HG03432 (cell line): Measurements from ENCODE around the gene ZCCHC24.
"Not testable (repeated sequence)": the region's sequence is repeated elsewhere in the genome, so short reads cannot be mapped to it uniquely, and the experiment has no call there.

Source experiments
- ATAC-seq: cut with Tn5 transposase; IDR thresholded peaks from one replicate; pipeline ENCODE4 v1.9.1; 2021; ENCODE audit warnings: mild to moderate bottlenecking, moderate library complexity; ENCODE audit not compliant: unreplicated experiment

Gene ZCCHC24

GRCh38 chr10:79447249-79447648 is 1.8 kb upstream of the ZCCHC24 start:
- not testable (repeated sequence) for ATAC-seq

DNA sequence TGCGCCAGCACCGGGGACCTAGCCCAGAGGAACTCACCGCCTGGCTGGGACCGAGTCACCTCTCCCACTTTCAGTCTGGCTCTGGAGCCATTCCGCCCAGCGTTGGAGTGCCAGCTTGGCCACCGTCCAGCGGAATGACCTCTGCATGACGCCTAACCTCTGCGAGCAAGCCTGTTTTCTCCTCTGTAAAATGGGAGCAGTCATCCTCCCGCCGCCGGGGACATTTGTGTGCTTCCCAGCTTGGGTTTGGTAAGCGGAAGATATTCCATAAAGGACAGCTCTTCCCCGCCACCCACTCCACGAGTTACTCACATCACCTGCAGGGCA is 1.3 kb upstream of the ZCCHC24 start:
- no peak for ATAC-seq

DNA sequence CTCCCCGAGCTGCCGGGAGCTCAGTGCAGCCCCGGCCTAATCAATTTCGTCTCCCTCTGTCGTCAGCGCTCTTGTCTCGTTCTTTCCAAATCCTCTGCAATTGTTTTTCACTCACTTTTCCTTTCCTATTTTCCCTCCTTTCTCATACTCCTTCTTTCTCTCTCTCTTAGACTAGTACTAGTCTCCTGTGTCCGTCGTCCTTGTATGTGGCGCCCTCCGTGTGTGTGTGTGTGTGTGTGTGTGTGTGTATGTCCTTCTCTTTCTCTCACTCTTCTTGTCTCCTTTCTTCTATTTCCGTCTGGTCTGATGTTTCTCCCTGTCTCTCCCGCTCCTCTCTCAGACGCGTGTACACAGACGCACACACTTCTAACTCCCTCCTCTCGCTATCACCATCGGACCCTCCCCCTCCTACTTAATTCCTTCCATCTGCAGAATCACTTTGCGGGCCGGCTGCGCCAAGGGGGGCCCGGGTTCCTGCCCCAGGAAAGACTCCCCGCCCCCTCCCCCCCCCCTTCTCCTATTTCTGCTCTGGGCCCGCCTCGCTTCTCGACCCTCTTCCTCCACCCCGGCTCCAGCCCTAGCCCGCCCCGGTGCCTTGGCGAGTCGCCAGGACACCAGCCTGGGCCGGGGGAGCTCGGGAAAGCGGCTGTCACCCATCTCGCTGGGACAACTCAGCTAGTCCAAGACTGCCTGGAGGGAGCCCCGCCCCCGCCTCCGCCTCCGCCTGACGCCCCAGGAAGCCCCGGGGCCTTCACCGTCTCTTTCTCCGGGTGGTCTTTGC is 743 bp upstream of the ZCCHC24 start:
- ATAC-seq, result peak; percentile 4

DNA sequence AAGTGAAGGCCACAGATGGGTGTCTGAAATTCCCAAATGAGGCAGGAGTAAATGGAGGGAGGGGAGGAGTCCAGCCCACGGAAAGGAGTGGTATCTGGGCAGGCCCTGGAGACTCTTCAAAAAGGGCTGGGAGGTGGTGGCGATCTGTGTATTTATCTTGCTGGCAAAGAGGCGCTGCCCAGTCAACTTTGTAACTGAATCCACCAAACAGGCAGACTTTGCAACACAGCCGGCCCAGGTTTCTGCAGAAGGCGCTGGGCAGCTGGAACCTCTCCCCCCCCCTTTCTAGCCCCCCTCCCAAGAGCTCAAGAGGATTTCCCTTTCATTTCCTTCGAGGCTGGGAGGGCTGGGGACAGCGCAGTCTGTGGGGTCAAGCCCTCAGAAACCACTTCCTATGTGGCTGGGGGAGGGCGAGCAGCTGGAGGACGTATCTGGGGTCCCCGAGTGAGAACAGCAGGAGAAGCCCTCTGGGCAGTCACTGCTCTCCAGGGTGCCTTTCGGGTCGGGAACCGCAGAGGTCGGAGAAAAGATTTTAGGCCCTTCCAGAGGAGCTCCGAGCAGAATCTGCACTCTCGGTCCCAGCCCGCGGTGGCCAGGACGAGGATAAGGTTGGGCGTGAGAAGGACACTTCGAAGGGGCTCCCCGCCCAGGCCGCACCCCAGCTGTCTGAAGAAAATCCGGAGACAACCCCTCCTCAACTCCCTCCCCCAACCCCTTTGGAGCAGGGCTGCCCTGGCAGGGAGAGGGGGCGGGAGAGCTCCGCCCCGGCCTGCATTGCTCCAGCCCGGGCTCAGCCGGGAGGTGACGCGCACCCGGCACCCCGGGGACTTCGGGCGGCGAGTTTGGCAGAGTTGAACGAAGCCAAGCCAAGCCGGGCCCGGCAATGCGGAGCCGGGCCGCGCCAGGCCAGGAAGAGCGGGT is 965 bp downstream of the ZCCHC24 start:
- peak; percentile 30 for ATAC-seq

- no peak for ATAC-seq
These were observed 1.9 kb downstream of the ZCCHC24 start for GRCh38 chr10:79443338-79444198.

GRCh38 chr10:79442171-79443040 is 3.0 kb downstream of the ZCCHC24 start:
- no peak for ATAC-seq

GRCh38 chr10:79441433-79441832 is 4.0 kb downstream of the ZCCHC24 start:
- ATAC-seq, result no peak

DNA sequence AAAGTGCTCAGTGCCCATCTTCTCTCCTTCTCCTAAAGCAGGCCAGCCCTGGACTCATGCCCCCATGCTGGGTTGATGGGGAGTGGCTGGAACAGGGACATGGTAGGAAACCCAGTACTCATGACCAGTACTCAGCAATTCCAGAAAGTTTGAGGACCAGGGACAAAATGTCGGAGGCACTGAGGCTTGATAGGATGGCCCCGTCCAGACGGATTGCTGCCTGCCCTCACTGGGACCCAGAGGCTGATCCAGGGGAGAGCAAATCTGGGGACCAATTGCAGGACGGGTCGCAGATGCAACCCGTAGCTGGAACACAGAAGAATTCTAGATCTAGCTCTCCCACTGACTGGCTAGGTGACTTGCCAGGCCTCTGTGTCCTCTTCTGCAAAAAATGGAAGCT is 5.1 kb downstream of the ZCCHC24 start:
- ATAC-seq, result no peak

DNA sequence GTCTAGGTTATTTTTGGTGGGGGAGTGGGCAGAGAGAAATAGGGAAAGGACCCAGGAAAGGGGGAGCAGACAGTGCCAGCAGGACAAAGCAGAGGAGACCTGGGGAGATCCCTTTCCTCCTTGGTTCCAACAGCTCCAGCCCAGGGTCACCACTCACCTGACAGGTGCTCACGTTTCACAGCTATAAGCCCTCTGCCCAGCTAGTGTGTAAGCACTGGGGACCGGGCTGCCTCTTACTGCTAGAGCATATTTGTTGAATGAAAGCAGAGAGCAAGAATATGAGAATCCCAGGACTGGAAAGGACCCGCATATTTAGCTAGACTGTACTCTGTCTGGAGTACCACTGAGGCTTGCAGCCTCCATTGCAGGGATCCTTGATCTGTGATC is 6.7 kb downstream of the ZCCHC24 start:
- ATAC-seq, result no peak

GRCh38 chr10:79438021-79438698 is 7.3 kb downstream of the ZCCHC24 start:
- ATAC-seq, result no peak

GRCh38 chr10:79437111-79437814 is 8.2 kb downstream of the ZCCHC24 start:
- no peak for ATAC-seq

DNA sequence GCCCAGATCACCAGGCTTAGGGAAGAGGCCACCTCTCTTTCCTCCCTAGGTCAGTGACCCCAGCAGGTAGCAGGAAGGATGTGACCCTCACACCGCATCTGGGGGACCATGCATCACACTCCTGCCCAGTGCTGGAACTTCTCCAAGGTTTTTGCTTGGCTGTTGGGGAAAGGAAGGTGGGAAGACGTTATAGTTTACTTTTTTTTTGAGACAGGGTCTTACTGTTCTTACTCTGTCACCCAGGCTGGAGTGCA is 8.6 kb downstream of the ZCCHC24 start:
- ATAC-seq, result no peak

- no peak for ATAC-seq
These were observed 9.2 kb downstream of the ZCCHC24 start for GRCh38 chr10:79436066-79436849.

GRCh38 chr10:79435271-79436065 is 10.0 kb downstream of the ZCCHC24 start:
- ATAC-seq, result no peak

- ATAC-seq, result no peak
These were observed 10.6 kb downstream of the ZCCHC24 start for GRCh38 chr10:79434821-79435251.

DNA sequence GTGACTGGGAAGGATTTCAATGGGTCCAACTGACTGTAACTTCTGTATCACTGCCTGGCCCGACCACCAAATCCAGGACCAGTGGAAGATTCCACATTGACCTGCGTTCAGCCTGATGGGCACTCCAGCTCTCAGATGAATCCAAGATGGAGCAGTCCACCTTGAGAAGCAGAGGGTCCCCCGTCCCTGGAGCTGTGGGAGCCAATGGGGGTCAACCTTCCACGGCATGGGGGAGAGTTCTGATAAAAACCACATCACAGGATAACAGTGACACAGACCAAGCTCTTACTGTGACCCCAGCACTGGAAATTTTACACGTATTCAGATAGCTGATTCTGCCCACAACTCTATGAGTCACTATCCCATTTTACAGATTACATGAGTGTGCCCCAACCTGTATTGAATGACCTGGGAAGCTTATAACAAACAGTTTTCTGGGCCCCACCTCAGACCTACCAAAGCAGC is 11.2 kb downstream of the ZCCHC24 start:
- no peak for ATAC-seq

- ATAC-seq, result no peak
These were observed 11.9 kb downstream of the ZCCHC24 start for GRCh38 chr10:79433324-79434222.
